NCI-H1436 treated with DMSO at 0.1 percent for 48 hours (cell line): ENCODE results near the gene TRPV6.

ENCODE experiments used
- DNase-seq: peaks from one replicate; lab custom pipeline; 2025; lab: John Stamatoyannopoulos, UW

Gene TRPV6

DNA sequence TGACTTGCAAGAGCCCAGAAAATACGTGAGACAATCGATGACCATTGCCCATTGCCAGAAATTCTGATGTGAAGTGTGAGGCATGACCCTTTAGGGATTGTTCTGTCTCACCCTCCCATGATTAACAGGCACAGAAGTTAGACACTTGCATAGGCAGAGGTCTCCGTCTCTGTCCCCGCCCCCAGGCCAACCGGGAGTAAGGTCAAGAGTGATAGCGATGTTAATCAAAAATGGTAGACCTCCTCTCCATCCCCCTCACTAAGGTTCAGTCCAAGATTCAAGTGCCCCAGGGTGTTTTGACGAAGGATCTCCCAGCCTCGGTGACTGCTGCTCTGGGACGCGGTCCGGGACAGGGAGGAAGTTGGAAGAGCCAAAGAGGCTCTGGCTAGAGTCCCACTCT is 22.7 kb upstream of the TRPV6 start:
- no peak for DNase-seq

DNA sequence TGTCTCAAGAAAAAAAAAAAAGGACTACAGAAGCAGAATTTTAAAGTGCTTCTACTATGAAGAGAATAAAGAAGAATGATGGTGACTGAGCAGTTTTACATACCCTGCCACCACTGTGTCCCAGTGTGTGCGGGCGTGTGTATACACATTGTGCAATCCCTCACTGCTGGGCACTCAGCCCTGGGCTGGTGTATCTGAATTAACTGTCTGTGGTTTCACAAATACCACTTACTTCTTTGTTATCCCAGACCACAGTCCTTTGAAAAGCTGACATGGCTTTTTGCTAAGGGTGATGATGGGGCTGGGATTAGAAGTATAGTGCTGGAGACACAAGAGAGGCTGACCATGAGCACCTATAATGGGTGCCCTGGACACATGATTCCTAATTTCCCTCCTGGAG is 21.1 kb upstream of the TRPV6 start:
- DNase-seq, result no peak

GRCh38 chr7:142905759-142906158 is 20.2 kb upstream of the TRPV6 start:
- DNase-seq, result no peak

DNA sequence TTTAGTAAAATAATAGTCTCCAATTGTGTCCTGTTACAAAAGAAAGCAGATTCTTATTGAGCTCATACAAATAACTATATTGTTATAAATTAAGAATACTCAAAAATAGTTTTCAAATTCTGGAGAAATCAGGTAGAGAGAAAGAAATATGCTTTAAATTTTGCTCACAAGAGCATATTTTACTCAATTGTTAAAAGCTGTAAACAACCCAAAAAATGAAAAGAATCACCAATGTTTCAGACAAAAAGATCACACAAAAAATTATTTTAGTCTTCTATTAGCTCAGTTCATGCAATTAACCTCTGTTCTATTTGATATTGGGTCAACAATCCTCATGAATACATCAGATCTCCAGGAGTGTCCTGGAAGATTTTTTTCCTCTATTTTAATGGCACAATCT is 18.6 kb upstream of the TRPV6 start:
- no peak for DNase-seq

DNA sequence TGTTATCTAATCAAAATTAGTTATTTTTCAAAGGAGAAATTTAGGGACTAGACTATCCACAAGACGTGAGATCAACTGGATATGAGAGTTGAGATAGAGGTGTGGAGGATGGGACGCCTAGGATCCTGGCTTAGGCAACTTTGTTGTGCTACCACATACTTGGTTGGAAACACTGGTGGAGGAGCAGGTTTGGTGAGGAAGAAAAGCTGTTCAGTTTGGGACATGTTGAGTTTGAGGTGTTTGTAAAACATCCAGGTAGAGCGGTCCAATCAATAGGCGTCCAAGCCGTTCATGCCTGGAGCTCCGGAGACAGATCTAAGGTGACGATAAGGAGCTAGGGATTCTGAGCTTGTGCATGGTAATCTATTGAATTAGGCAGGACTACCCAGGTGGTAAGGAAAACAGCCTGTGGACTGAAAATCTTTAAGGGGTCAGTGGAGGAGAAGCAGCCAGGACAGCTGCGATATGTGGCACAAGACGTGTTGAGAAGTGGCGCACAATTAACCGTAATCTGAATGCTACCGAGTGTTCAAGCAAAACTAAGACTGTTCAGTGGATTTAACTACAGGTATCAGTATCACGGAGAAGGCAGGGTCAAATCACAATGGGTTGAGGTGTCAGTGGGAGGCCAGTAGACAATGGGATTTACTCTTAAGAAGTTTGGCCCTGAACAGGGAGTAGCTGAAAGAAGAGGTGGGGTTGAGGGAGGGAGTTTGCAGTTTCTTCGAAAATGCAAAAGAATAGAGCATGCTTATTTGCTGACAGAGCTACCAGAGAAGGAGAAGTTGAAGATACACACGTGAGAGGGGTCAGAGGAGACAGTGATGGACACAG is 16.1 kb upstream of the TRPV6 start:
- no peak for DNase-seq

DNA sequence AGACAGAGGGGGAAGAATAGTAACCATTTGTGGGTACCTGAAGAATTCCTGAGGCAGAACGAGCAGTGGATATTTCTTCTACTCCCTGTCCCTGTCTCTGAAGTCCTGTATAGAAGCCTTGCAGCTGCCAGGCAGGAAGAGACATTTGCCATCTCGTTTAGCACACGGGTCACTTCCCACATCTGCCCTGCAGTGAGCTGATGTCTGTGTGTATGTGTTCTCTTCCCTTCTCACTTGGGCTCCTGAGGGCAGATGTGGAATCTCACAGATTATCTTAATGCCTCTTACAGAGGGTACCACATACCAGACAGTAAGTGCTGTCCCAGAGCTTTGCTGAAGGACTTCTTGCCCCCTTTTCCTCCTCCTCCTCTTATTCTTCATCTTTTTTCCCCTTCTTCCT is 14.1 kb upstream of the TRPV6 start:
- DNase-seq, result no peak

DNA sequence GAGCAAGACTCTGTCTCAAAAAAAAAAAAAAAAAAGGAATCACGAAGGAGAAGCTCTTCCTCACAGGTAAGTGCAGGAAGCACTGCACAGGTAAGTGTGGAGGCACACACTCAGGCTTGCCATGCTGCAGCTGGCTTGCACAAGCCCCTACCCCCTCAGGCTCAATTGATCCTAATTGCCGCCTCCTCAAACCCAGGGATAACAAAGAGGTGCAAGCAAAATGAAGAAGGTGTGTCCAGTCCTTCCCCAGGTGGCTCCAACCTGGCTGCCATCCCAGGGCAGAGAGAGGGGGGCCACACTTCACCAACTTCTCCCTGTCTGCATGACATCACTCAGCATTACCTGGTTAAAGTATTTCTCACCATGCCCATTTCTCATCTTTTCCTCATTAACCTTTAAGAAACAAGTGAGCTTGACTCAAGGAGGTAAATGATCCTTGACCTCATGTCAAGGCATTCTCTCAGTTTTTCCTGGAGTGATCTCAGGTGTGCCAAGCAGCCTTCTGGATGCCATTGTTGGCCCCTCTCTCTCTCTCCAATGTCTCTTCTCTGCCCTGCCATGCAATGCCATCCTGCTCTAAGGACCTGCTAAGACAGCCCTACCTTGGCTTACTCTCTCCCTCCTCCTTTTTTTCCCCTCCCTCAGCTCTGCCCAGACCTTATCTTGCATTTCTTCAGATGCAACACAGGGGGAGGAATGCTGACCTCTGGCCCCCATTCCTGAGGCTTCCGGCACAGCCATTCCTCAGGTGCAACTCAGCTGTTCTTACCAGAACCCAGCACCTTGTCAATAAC is 13.0 kb upstream of the TRPV6 start:
- no peak for DNase-seq

- DNase-seq, result no peak
Observed at GRCh38 chr7:142897691-142898090, 12.1 kb upstream of the TRPV6 start.

- DNase-seq, result no peak
Observed at GRCh38 chr7:142896741-142897379, 11.3 kb upstream of the TRPV6 start.

DNA sequence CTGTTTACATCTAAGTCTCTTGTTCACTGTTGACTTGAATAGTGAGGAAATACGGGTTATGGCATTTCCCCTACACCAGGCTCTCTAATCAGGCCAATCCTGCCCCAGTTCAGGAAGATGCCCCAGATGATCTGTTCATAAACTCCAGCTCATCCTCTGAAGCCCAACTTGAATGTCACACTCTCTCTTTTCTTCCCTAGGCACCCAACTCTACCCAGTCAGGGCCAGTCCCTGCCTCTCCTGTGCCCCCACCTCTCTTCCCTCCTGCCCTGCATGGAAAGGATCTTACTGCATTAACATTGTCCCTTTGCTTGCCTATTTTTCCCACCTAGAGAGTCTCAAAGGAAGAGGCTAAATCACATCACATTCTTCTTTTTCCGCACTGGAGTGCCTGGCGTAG is 10.6 kb upstream of the TRPV6 start:
- no peak for DNase-seq

DNA sequence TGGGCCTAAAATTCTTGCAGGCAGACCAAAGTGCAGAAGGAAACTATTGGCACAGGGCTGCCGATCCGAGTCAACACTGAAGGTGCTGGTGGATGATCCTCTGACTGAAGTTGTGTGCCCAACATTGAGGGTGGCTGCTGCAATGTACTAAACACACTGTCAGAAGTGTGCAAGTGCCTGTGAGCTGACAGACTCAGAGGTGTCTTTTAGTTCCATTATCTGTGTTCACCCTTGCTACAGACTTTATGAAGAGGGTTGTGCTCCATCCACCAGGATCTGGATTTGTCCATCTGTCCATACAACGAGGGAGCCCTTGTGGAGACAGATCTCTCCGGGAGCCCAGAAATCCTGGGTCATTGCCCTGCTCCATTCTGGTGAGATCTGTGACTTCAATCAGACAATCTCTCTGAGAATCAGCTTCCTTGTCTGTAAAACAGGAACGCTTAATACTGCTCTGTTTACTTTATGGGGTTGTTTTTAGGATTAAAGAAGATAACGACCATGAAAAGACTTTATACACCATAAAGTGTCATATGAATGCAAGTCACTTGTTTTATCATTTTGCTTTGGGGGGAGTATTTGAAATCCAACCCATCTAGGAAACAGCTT is 9.5 kb upstream of the TRPV6 start:
- no peak for DNase-seq

- DNase-seq, result no peak
Observed at GRCh38 chr7:142894112-142894984, 8.8 kb upstream of the TRPV6 start.

- DNase-seq, result no peak
Observed at GRCh38 chr7:142892951-142893350, 7.4 kb upstream of the TRPV6 start.

DNA sequence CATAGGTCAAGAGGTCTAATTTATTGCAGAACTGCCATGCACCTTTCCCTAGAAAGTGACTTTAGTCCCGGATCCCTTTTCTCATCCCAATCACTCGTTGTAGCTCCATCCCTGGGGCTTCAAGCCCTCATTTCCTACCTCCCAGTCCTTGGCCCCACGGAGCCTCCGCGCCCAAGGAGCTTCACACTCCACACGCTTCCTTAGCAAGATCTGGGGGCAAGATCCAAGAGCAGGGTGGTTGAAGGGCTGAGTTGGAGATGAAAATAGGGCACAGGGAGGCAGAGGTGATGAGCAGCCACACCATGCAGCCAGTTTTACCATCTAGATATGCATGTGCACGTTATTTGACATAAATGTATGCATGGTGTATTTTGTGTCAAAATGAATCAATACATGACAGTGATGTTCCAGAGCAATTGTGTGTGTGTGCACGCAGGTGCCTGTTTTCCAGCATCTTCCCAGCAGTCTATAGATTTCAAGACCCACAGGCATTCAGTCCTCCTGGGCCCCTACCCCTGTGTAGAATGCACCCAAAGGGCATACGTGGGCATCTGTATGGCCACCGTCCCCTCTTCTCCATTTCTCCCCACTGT is 6.0 kb upstream of the TRPV6 start:
- no peak for DNase-seq

GRCh38 chr7:142890874-142891485 is 5.4 kb upstream of the TRPV6 start:
- DNase-seq, result no peak

GRCh38 chr7:142889816-142890215 is 4.3 kb upstream of the TRPV6 start:
- no peak for DNase-seq

- no peak for DNase-seq
Observed at GRCh38 chr7:142887282-142888015, 1.9 kb upstream of the TRPV6 start.

- DNase-seq, result no peak
Observed at GRCh38 chr7:142886866-142887265, 1.3 kb upstream of the TRPV6 start.

GRCh38 chr7:142884286-142884640 is 1.3 kb downstream of the TRPV6 start:
- no peak for DNase-seq
